D721Med (cell line): ENCODE data around the gene CNR1.

Source experiments
- DNase-seq: peaks from one replicate; pipeline ENCODE4 v3.0.0; 2011; ENCODE audit warnings: low spot score; ENCODE audit not compliant: insufficient read length
- FAIRE-seq: peaks from 2 replicates; lab custom pipeline; 2011; peaks lifted over from hg19 to GRCh38; lab: Jason Lieb, UNC
- TF ChIP-seq, protein P1 (sequence below): IDR thresholded peaks from 2 replicates; pipeline ENCODE4 v1.5.1; 2012; ENCODE audit warnings: mild to moderate bottlenecking, control low read depth; ENCODE audit not compliant: insufficient read depth; ENCODE audit errors: missing control alignments

CNR1 gene

DNA sequence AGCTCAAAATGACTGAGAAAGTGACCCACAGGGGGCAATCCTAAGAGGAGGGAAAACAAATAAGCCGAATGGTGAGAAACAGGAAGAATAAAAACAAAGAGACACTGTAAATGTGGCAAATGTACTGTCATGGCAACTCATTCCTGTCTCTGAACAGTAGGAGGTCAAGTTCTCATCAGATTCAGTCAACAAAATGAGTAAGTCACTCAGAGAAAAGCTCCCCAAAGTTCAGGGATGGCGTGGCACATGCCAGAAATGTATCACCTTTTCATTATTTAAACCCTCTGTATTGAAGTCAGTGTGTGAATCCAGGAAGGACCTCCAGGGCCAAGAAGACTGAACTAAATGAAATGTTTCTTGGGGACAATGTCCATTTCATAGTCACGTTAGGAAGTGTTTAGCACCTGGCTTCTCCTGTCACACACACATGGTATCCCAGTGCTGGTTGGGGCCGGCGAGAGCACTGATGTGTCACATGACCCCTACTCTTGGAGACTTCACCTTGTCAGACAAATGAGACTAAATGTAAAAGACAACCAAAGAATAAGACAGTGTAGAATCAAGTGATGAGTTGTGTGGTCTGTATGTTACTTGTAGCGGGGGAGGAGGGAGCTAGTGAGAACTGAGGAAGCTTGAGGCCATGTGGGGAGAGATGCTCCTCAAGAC is 20.7 kb downstream of the CNR1 start:
- TF ChIP-seq, protein P1, sequence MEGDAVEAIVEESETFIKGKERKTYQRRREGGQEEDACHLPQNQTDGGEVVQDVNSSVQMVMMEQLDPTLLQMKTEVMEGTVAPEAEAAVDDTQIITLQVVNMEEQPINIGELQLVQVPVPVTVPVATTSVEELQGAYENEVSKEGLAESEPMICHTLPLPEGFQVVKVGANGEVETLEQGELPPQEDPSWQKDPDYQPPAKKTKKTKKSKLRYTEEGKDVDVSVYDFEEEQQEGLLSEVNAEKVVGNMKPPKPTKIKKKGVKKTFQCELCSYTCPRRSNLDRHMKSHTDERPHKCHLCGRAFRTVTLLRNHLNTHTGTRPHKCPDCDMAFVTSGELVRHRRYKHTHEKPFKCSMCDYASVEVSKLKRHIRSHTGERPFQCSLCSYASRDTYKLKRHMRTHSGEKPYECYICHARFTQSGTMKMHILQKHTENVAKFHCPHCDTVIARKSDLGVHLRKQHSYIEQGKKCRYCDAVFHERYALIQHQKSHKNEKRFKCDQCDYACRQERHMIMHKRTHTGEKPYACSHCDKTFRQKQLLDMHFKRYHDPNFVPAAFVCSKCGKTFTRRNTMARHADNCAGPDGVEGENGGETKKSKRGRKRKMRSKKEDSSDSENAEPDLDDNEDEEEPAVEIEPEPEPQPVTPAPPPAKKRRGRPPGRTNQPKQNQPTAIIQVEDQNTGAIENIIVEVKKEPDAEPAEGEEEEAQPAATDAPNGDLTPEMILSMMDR: no peak
- FAIRE-seq: no peak
- DNase-seq: no peak

DNA sequence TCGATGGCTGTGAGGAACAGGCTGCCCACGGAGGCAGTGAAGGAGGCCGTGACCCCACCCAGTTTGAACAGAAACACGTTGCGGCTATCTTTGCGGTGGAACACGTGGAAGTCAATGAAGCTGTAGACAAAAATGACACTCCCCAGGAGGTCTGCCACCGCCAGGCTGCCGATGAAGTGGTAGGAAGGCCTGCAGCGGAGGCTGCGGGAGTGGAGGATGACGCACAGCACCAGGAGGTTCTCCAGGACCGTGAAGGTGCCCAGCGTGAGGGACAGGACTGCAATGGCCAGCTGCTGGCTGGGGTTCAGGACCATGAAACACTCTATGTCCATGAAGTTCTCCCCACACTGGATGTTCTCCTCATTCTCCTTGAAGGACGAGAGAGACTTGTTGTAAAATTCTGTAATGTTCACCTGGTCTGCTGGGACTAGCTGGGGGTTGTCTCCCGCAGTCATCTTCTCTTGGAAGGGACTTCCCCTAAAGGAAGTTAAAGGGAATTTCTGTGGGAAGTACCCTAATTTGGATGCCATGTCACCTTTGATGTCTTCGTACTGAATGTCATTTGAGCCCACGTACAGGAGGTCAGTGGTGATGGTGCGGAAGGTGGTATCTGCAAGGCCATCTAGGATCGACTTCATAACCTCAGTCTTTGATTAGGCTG is 21.4 kb downstream of the CNR1 start:
- FAIRE-seq: no peak
- DNase-seq: no peak
- TF ChIP-seq, protein P1: no peak

DNA sequence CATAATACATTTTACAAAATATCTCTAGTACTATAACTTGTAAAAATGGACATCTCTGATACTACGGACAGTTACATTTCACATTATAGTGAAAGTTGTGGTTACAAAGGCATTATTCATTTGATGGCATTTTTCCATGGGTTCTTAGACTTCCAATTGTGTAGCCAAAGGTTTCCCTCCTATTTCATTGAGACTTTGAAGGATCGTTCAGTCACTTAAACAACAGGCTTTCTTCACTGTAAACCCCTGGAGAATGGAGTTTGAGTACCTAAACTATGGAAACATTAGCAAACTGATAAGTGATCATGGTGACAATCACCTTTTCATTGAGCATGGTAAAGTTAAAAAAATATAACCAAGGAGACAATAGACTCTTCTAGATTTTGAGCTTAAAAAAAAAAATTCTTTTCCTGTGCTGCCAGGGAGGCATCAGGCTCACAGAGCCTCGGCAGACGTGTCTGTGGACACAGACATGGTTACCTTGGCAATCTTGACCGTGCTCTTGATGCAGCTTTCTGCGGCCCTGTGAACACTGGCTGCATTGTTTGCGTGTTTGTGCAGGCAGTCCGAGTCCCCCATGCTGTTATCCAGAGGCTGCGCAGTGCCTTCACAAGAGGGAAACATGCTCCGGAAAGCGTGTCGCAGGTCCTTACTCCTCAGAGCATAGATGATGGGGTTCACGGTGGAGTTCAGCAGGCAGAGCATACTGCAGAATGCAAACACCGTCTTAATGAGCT is 22.6 kb downstream of the CNR1 start:
- FAIRE-seq: peak; percentile 41
- TF ChIP-seq, protein P1: no peak
- no peak for DNase-seq

DNA sequence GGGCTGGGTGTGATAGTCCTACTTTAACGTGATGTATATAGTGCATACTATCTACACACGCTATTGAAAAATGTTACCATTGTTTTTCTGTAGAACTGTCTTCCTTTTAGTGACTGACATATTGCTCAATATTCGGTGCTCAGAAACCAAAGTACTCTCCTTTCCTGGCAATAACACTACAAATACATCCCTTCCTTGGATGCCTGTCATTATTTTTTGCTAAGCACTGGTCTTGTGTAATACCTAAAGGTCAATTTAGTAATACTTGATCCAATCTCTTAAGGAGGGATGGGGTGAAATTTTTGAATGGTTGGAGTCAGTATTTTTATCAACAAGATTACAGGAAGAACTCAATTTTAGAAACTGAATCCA is 23.9 kb downstream of the CNR1 start:
- DNase-seq (no peak), FAIRE-seq (no peak)
- TF ChIP-seq, protein P1: no peak

DNA sequence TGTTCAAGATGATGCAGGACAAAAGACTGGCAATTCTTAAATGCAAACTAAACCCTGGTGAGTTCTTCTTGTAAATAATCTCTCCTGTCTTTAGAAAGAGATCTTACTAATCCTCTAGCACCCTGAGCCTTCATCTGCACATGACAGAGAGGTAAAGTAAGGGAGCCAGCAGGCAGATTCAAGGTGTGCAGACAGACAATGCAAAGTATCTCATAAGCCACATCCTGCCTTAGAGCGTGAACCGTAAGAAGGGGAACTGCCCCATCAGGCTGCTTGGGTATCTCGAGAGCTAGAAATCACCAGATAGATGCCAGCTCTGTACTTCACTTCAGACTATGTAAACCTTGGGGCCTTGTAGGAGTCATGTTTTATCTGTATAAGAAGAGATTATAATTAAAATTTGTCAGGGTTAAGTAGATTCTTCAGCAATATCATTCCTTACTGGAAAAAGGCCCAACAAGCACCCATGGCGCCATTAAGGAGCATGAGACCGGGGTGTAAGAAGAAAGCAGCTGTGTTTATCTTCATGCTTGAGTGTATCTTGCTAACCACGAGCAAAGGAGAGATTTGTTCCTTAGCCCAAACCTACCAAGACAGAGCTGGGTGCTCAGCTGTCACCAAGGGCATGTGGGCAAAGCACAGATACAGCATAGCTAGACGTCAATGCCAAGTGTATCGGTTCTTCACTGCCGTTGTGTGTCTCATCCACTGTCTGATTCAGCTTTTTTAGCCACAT is 24.4 kb downstream of the CNR1 start:
- TF ChIP-seq, protein P1: no peak
- no peak for DNase-seq
- peak; percentile 38 for FAIRE-seq

DNA sequence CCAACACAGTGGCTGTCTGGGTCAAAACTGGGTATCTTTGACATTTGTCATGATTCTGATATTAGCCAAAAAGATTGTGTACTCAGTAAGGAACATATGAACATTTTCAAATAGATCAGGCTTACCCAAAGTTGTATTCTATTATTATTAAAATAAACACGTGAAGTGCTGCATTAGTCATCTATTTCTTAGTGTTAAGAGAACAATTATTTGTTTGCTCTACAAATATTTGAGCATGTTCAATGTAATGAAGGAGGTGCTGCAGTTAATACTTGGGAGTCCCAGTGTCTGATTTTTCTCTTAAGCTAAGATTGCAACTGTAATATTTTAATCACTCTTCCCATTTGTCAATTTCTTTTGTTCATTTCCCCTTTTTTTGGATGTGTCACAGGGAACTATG is 28.2 kb downstream of the CNR1 start:
- no peak for FAIRE-seq
- TF ChIP-seq, protein P1: no peak
- no peak for DNase-seq
